Transverse colon (tissue), 4 donors: Measurements from ENCODE around the gene TYW1.
"Not testable (repeated sequence)": the region's sequence is repeated elsewhere in the genome, so short reads cannot be mapped to it uniquely, and the experiment has no call there.

Source experiments
- CTCF ChIP-seq, 5 experiments: fragments of 200-600 bp in 3 of 5; fragments of 450-650 bp in 2 of 5; sonication (generic) in 3 of 5; IDR thresholded peaks; 1 replicate in 2 of 5; 2 replicates in 3 of 5; pipeline ENCODE4 v1.5.1; 2016 to 2017; ENCODE audit warnings: antibody characterized with exemption in 5 of 5, inconsistent platforms in 3 of 5, mild to moderate bottlenecking in 2 of 5, moderate library complexity in 1 of 5
- POLR2A ChIP-seq: fragments of 450-650 bp; IDR thresholded peaks from one replicate; pipeline ENCODE4 v1.6.1; 2016; ENCODE audit warnings: antibody characterized with exemption, mild to moderate bottlenecking, moderate library complexity
- POLR2AphosphoS5 ChIP-seq, 3 donors: sonication (generic); formaldehyde crosslinking; IDR thresholded peaks; one replicate each; pipeline ENCODE4 v1.6.1; 2016; ENCODE audit warnings: antibody characterized with exemption in 3 of 3

GRCh38 chr7:66969001-66969400 lies 27.6 kb upstream of the TYW1 start:
- not testable (repeated sequence) for TF ChIP-seq CTCF (IDR thresholded peaks at IDR 0.05); POLR2A; POLR2AphosphoS5 (IDR thresholded peaks at IDR 0.05)
